HepG2 (cell line): ENCODE results near the gene CNGA3. TPM values are rescaled to one million over a fixed set of nuclear protein-coding genes. Genes with fewer than 3 reads are reported as not detected.
A peak's percentile ranks its signal among the peaks of the same experiment; 100 is the strongest.

Source experiments
- ATAC-seq: fragments of 200-7000 bp; cut with Tn5 transposase; 3 replicates; pipeline ENCODE4 v1.9.1; 2020; ENCODE audit warnings: mild to moderate bottlenecking, moderate library complexity
- BruUV-seq: library from RNA; stranded (reverse); fragments of 400-500 nt; replicated peaks from 2 replicates; lab custom pipeline; 2021; lab: Mats Ljungman, UMichigan
- CTCF ChIA-PET: fragments of 300-600 bp; formaldehyde crosslinking; extraction: SDS; loops from one replicate; lab custom pipeline; 2021; ENCODE audit warnings: low total read pairs, inconsistent platforms, low intra/inter-chr PET ratio; lab: Yijun Ruan, JAX
- POLR2A ChIA-PET: fragments of 350-600 bp; sonication (Branson Sonifier 250); formaldehyde crosslinking; loops from one replicate; lab custom pipeline; 2020; ENCODE audit warnings: antibody characterized with exemption, inconsistent platforms; lab: Yijun Ruan, JAX
- DNase-seq: peaks from one replicate; pipeline ENCODE4 v3.0.0-alpha.2; 2015; ENCODE audit warnings: low spot score
- FAIRE-seq: peaks from 3 replicates; lab custom pipeline; 2011; peaks lifted over from hg19 to GRCh38; lab: Jason Lieb, UNC
- H2AFZ ChIP-seq: one replicate; pipeline ENCODE4 v1.6.1; 2011; ENCODE audit warnings: low read length, inconsistent platforms
- H3K27ac ChIP-seq: fragments of 300-600 bp; 3 replicates; pipeline ENCODE4 v1.8.0; 2011; ENCODE audit warnings: mixed run types, mild to moderate bottlenecking, mixed read lengths, low read length, inconsistent platforms; ENCODE audit not compliant: insufficient read depth; ENCODE audit errors: extremely low read length
- H3K27me3 ChIP-seq, 2 experiments: fragments of 200-600 bp in 1 of 2; 2 replicates in 1 of 2; 3 replicates in 1 of 2; pipeline versions ENCODE4 v1.6.0 to v1.8.0; 2011; ENCODE audit warnings: low read length in 2 of 2, mild to moderate bottlenecking in 2 of 2, moderate library complexity in 2 of 2, inconsistent platforms in 1 of 2; ENCODE audit not compliant: insufficient read depth in 2 of 2, control insufficient read depth in 1 of 2
- H3K36me3 ChIP-seq, 2 experiments: fragments of 200-600 bp in 1 of 2; replicated peaks in 1 of 2; 2 replicates in 1 of 2; 3 replicates in 1 of 2; pipeline versions ENCODE4 v1.5.1 to v1.8.0; 2011; ENCODE audit warnings: low read length in 2 of 2, inconsistent platforms in 1 of 2; ENCODE audit not compliant: insufficient read depth in 2 of 2, control insufficient read depth in 1 of 2
- H3K4me1 ChIP-seq: 2 replicates; pipeline ENCODE4 v1.5.1; 2012; ENCODE audit warnings: low read length, inconsistent platforms; ENCODE audit not compliant: insufficient read depth
- H3K4me2 ChIP-seq: 2 replicates; pipeline ENCODE4 v1.6.0; 2011; ENCODE audit warnings: low read depth, low read length, inconsistent platforms
- H3K4me3 ChIP-seq, 3 experiments: fragments of 200-600 bp in 1 of 3; sonication (generic), shearing (Covaris generic) in 1 of 3; replicated peaks in 1 of 3; 2 replicates each; pipeline ENCODE4 v1.5.1; 2011 to 2016; ENCODE audit warnings: low read length in 3 of 3, inconsistent platforms in 2 of 3, low read depth in 2 of 3, mild to moderate bottlenecking in 2 of 3, control low read depth in 1 of 3, mixed read lengths in 1 of 3; ENCODE audit not compliant: insufficient read depth in 1 of 3
- H3K79me2 ChIP-seq: one replicate; pipeline ENCODE4 v1.6.1; 2011; ENCODE audit warnings: low read length, inconsistent platforms; ENCODE audit not compliant: insufficient read depth
- H3K9ac ChIP-seq: 2 replicates; pipeline ENCODE4 v1.6.0; 2011; ENCODE audit warnings: mild to moderate bottlenecking, low read depth, low read length, inconsistent platforms; ENCODE audit not compliant: insufficient read depth
- H3K9me3 ChIP-seq: 2 replicates; pipeline ENCODE4 v1.5.1; 2012; ENCODE audit warnings: mild to moderate bottlenecking, low read length
- H4K20me1 ChIP-seq: 2 replicates; pipeline ENCODE4 v1.6.0; 2011; ENCODE audit warnings: inconsistent platforms, mild to moderate bottlenecking, low read length, moderate library complexity; ENCODE audit not compliant: insufficient read depth
- AHR ChIP-seq: IDR thresholded peaks from 2 replicates; pipeline ENCODE4 v1.6.1; 2018; ENCODE audit warnings: missing genetic modification reagents, missing compliant biosample characterization
- CENPT ChIP-seq: sonication (generic); formaldehyde crosslinking; IDR thresholded peaks from 2 replicates; pipeline ENCODE4 v1.8.0; 2022; ENCODE audit warnings: low read depth, mild to moderate bottlenecking, moderate library complexity, missing genetic modification reagents
- ERF ChIP-seq: IDR thresholded peaks from 2 replicates; pipeline ENCODE4 v1.6.1; 2018; ENCODE audit warnings: missing biosample characterization, missing genetic modification reagents
- HMG20B ChIP-seq: conservative IDR thresholded peaks from 2 replicates; pipeline ENCODE4 v1.6.1; 2016; ENCODE audit warnings: missing genetic modification reagents, missing compliant biosample characterization
- KAT2B ChIP-seq: fragments of 150-350 bp; IDR thresholded peaks from 2 replicates; pipeline ENCODE4 v1.6.1; 2014; ENCODE audit warnings: low read depth, low read length, borderline replicate concordance
- MAFF ChIP-seq: IDR thresholded peaks from 2 replicates; pipeline ENCODE4 v1.6.1; 2011; ENCODE audit warnings: low read depth, low read length, improper control_type of control experiment
- MAFK ChIP-seq, 2 experiments: IDR thresholded peaks in 1 of 2; conservative IDR thresholded peaks in 1 of 2; 2 replicates each; pipeline ENCODE4 v1.6.1; 2011; ENCODE audit warnings: improper control_type of control experiment in 2 of 2, low read length in 2 of 2
- NFE2L2 ChIP-seq: fragments of 150-350 bp; IDR thresholded peaks from 2 replicates; pipeline ENCODE4 v1.6.1; 2014; ENCODE audit warnings: low read length
- PAWR ChIP-seq: sonication (generic); formaldehyde crosslinking; IDR thresholded peaks from 2 replicates; pipeline ENCODE4 v1.4.0; 2020; ENCODE audit warnings: missing genetic modification reagents, mild to moderate bottlenecking, borderline replicate concordance
- SP1 ChIP-seq, 2 experiments: fragments of 450-650 bp in 1 of 2; sonication (generic) in 1 of 2; formaldehyde crosslinking in 1 of 2; IDR thresholded peaks; 2 replicates each; pipeline versions ENCODE4 v1.4.0 to v1.6.1; 2016 to 2020; ENCODE audit warnings: missing genetic modification reagents in 1 of 2
- ZNF468 ChIP-seq: sonication (generic); formaldehyde crosslinking; IDR thresholded peaks from 2 replicates; pipeline ENCODE4 v1.8.0; 2022; ENCODE audit warnings: mild to moderate bottlenecking, moderate library complexity, missing genetic modification reagents
- WGBS: methylation state at CpG from one replicate; pipeline ENCODE4 v1.1.6; 2017; ENCODE audit warnings: low lambda C conversion rate; 5-methylcytosine and 5-hydroxymethylcytosine counted together
- in situ Hi-C: cut with HindIII; loops from 2 replicates; pipeline ENCODE4 v1.10.0; 2017; ENCODE audit warnings: low pct_unique_long_range_greater_than_20kb; ENCODE audit not compliant: extremely low pct_ligation_motif_present
- intact Hi-C: fragments of 100-400 bp; cut with micrococcal nuclease; formaldehyde crosslinking; loops from one replicate; pipeline ENCODE4 v1.10.0; 2022; ENCODE audit not compliant: unreplicated experiment
- polyA plus RNA-seq, 8 experiments: library from polyadenylated mRNA; depleted of rRNA in 3 of 8; stranded (reverse) in 7 of 8; unstranded in 1 of 8; fragments of >200 nt; fragmentation: Illumina TruSeq in 4 of 8; extraction: Trizol in 4 of 8; gene quantifications; 2 replicates each; pipeline versions ENCODE4 v1.2.1 to v1.2.3, GENCODE V29; 2011 to 2016; ENCODE audit warnings: low read depth in 4 of 8, missing spikeins in 1 of 8, mixed read lengths in 1 of 8; ENCODE audit not compliant: insufficient read depth in 1 of 8
- total RNA-seq, 5 experiments: library from RNA; depleted of rRNA; stranded (reverse); fragments of >200 nt; fragmentation: Illumina TruSeq; extraction: Trizol; gene quantifications; 2 replicates each; pipeline ENCODE4 v1.2.3, GENCODE V29; 2016; ENCODE audit warnings: low read depth in 1 of 5
- TF ChIP-seq, protein P1 (sequence below): sonication (generic); formaldehyde crosslinking; conservative IDR thresholded peaks from 2 replicates; pipeline ENCODE4 v1.8.1; 2023; ENCODE audit warnings: missing genetic modification reagents
- TF ChIP-seq, protein P2 (sequence below): sonication (generic); formaldehyde crosslinking; IDR thresholded peaks from 2 replicates; pipeline ENCODE4 v1.5.1; 2020; ENCODE audit warnings: mild to moderate bottlenecking, missing genetic modification reagents, moderate library complexity
- TF ChIP-seq, protein P3 (sequence below): sonication (generic); formaldehyde crosslinking; IDR thresholded peaks from 2 replicates; pipeline ENCODE4 v1.8.0; 2022; ENCODE audit warnings: missing genetic modification reagents, mild to moderate bottlenecking, borderline replicate concordance
- TF ChIP-seq, protein P4 (sequence below): sonication (generic); formaldehyde crosslinking; IDR thresholded peaks from 2 replicates; pipeline ENCODE4 v1.8.0; 2022; ENCODE audit warnings: mild to moderate bottlenecking, missing genetic modification reagents, moderate library complexity

Gene CNGA3
- total and polyA plus RNA-seq, 2 of the 13 experiments (the other 11 are each of a cell fraction or from before 2014, with no cell fraction given): not detected

DNA sequence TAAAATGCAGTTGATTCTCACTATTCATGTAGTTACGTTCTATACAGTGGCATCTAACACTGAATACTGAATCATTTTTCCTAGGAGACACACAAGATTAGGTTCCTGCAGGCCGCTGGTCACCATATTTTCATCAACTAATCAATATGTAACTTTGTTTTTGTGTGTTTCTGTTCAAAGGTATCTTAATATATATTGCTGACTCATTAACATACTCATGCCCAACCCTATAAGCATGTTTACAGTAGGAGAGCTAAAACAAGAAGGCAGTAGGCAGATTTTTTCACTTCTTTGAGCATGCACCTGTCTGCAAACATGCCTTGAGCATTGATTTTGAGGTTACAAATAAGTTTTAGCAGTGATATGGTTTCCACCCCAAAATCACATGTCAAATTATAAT is 30.3 kb upstream of the CNGA3 start:
- Histone ChIP-seq H3K9me3 (peaks cover 17% of the 10 kb centered on the region), H3K4me1 (no peaks in the 10 kb centered on the region), H2AFZ (no peak overlapping the region), H3K4me3 (no peak overlapping the region), H3K36me3 (no peaks in the 10 kb centered on the region), H3K9ac (no peak overlapping the region), H3K79me2 (no peaks in the 10 kb centered on the region), H3K27me3 (peaks cover 0 to 13% of the 10 kb centered on the region in 2 experiments; a peak in 3 of 5 replicates), H3K4me2 (no peak overlapping the region), H3K27ac (no peak overlapping the region), H4K20me1 (no peaks in the 10 kb centered on the region)
- intact Hi-C loops: no loop called here
- 16% methylated on average over 2 of the region's 2 CpGs for WGBS
- ChIA-PET CTCF (no interaction called here), POLR2A (no interaction called here)
- no peak for ATAC-seq
- in situ Hi-C loops: no loop called here
- FAIRE-seq: no peak
- DNase-seq: no peak
- BruUV-seq: no TSS peak
- TF ChIP-seq ZNF468 (CRISPR knock-in tag) (no peak), NFE2L2 (peak; percentile 47; the same call in 1 of the 2 replicates), CENPT (no peak), AHR (CRISPR knock-in tag) (no peak), PAWR (CRISPR knock-in tag) (no peak), ERF (CRISPR knock-in tag) (no peak), MAFF (peak; percentile 61), HMG20B (CRISPR knock-in tag) (no peak), SP1 (IDR thresholded peaks at IDR 0.05) (no peak), SP1 (CRISPR knock-in tag; IDR thresholded peaks at IDR 0.05) (no peak), KAT2B (no peak), MAFK (conservative IDR thresholded peaks at IDR 0.05 in 1 of 2, IDR thresholded peaks at IDR 0.05 in 1 of 2; ENCODE audit: low read length in 2 of 2) (peak; percentile 34 to 76; a peak in 2 of 4 replicates)
- TF ChIP-seq, protein P1, sequence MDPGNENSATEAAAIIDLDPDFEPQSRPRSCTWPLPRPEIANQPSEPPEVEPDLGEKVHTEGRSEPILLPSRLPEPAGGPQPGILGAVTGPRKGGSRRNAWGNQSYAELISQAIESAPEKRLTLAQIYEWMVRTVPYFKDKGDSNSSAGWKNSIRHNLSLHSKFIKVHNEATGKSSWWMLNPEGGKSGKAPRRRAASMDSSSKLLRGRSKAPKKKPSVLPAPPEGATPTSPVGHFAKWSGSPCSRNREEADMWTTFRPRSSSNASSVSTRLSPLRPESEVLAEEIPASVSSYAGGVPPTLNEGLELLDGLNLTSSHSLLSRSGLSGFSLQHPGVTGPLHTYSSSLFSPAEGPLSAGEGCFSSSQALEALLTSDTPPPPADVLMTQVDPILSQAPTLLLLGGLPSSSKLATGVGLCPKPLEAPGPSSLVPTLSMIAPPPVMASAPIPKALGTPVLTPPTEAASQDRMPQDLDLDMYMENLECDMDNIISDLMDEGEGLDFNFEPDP (CRISPR knock-in tag): no peak
- TF ChIP-seq, protein P2, sequence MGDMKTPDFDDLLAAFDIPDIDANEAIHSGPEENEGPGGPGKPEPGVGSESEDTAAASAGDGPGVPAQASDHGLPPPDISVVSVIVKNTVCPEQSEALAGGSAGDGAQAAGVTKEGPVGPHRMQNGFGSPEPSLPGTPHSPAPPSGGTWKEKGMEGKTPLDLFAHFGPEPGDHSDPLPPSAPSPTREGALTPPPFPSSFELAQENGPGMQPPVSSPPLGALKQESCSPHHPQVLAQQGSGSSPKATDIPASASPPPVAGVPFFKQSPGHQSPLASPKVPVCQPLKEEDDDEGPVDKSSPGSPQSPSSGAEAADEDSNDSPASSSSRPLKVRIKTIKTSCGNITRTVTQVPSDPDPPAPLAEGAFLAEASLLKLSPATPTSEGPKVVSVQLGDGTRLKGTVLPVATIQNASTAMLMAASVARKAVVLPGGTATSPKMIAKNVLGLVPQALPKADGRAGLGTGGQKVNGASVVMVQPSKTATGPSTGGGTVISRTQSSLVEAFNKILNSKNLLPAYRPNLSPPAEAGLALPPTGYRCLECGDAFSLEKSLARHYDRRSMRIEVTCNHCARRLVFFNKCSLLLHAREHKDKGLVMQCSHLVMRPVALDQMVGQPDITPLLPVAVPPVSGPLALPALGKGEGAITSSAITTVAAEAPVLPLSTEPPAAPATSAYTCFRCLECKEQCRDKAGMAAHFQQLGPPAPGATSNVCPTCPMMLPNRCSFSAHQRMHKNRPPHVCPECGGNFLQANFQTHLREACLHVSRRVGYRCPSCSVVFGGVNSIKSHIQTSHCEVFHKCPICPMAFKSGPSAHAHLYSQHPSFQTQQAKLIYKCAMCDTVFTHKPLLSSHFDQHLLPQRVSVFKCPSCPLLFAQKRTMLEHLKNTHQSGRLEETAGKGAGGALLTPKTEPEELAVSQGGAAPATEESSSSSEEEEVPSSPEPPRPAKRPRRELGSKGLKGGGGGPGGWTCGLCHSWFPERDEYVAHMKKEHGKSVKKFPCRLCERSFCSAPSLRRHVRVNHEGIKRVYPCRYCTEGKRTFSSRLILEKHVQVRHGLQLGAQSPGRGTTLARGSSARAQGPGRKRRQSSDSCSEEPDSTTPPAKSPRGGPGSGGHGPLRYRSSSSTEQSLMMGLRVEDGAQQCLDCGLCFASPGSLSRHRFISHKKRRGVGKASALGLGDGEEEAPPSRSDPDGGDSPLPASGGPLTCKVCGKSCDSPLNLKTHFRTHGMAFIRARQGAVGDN (CRISPR knock-in tag): no peak
- TF ChIP-seq, protein P3, sequence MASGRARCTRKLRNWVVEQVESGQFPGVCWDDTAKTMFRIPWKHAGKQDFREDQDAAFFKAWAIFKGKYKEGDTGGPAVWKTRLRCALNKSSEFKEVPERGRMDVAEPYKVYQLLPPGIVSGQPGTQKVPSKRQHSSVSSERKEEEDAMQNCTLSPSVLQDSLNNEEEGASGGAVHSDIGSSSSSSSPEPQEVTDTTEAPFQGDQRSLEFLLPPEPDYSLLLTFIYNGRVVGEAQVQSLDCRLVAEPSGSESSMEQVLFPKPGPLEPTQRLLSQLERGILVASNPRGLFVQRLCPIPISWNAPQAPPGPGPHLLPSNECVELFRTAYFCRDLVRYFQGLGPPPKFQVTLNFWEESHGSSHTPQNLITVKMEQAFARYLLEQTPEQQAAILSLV (CRISPR knock-in tag): no peak
- TF ChIP-seq, protein P4, sequence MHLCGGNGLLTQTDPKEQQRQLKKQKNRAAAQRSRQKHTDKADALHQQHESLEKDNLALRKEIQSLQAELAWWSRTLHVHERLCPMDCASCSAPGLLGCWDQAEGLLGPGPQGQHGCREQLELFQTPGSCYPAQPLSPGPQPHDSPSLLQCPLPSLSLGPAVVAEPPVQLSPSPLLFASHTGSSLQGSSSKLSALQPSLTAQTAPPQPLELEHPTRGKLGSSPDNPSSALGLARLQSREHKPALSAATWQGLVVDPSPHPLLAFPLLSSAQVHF (CRISPR knock-in tag): no peak
